Measurements from ENCODE around the gene TAC1. TPM values are rescaled to one million over a fixed set of nuclear protein-coding genes. Genes with fewer than 3 reads are reported as not detected.

TAC1 gene, protein sequence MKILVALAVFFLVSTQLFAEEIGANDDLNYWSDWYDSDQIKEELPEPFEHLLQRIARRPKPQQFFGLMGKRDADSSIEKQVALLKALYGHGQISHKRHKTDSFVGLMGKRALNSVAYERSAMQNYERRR
- not detected for total RNA-seq
- long read RNA-seq = 0 reads

DNA sequence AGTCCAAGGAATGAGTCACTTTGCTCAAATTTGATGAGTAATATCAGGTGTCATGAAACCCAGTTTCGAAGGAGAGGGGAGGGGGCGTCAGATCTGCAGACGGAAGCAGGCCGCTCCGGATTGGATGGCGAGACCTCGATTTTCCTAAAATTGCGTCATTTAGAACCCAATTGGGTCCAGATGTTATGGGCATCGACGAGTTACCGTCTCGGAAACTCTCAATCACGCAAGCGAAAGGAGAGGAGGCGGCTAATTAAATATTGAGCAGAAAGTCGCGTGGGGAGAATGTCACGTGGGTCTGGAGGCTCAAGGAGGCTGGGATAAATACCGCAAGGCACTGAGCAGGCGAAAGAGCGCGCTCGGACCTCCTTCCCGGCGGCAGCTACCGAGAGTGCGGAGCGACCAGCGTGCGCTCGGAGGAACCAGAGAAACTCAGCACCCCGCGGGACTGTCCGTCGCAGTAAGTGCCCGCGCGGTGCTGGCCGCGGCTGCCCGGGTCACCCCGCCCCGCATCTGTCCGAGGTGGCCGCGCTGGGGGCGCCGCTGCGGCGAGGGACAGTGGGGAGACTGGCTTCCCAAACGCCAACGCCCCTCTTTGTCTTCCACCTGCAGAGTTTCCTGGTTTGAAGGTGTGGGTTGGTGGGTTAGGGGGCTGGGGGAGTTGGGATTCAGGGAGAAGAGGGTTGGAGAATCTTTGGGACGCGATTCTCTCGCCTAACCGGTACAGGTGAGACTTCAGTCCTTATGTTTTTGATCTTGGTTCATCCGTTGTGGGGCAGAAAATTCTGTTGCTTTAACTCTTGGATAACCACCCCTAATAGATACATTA lies at the start of gene TAC1:
TAC1 (plus strand) TSS at position 351 of the 829 bp plus-strand sequence. CDS start 527 bp downstream, outside the sequence.
- ATAC-seq (no peak), DNase-seq (no peak)
- H3K4me1 ChIP-seq = no peaks in the 10 kb centered on the region
- intact Hi-C loops (cut with DNase I) = no loop called here
- no peaks in the 10 kb centered on the region for H3K36me3 ChIP-seq
- no peaks in the 10 kb centered on the region for H3K9me3 ChIP-seq
- TF ChIP-seq, protein P1, sequence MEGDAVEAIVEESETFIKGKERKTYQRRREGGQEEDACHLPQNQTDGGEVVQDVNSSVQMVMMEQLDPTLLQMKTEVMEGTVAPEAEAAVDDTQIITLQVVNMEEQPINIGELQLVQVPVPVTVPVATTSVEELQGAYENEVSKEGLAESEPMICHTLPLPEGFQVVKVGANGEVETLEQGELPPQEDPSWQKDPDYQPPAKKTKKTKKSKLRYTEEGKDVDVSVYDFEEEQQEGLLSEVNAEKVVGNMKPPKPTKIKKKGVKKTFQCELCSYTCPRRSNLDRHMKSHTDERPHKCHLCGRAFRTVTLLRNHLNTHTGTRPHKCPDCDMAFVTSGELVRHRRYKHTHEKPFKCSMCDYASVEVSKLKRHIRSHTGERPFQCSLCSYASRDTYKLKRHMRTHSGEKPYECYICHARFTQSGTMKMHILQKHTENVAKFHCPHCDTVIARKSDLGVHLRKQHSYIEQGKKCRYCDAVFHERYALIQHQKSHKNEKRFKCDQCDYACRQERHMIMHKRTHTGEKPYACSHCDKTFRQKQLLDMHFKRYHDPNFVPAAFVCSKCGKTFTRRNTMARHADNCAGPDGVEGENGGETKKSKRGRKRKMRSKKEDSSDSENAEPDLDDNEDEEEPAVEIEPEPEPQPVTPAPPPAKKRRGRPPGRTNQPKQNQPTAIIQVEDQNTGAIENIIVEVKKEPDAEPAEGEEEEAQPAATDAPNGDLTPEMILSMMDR (IDR thresholded peaks at IDR 0.05) = no peak
- no peak within 1 kb of the TSS for H3K4me3 ChIP-seq
- H3K27ac ChIP-seq = no peak within 1 kb of the TSS
- H3K27me3 ChIP-seq = peaks cover 62% of the 10 kb centered on the region

DNA sequence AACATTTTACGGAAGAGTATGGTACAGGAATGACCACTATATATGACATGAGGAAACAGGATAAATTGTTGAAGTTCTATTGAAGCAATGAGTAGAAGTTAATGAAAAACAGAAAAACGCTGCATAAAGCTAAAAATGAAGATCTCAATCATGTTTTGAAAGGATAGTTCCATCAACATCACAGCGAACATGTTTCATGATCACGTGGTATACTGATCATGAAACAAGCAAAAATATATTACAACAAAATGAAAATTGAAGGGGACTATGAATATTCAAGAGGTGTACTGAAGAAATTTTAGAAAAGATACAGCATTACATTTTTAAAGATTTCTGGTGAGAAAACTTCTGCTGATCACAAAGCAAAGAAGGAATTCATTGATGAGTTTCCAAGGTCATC lies 45.9 kb upstream of the TAC1 start:
- TF ChIP-seq, protein P1 (IDR thresholded peaks at IDR 0.05) = no peak
- DNase-seq (no peak), ATAC-seq (no peak)
- H3K9me3 ChIP-seq = no peaks in the 10 kb centered on the region
- intact Hi-C loops (cut with DNase I) = no loop called here
- H3K27me3 ChIP-seq = no peaks in the 10 kb centered on the region
- no peak overlapping the region for H3K27ac ChIP-seq
- no peak overlapping the region for H3K4me3 ChIP-seq
- H3K36me3 ChIP-seq = no peaks in the 10 kb centered on the region
- no peaks in the 10 kb centered on the region for H3K4me1 ChIP-seq

DNA sequence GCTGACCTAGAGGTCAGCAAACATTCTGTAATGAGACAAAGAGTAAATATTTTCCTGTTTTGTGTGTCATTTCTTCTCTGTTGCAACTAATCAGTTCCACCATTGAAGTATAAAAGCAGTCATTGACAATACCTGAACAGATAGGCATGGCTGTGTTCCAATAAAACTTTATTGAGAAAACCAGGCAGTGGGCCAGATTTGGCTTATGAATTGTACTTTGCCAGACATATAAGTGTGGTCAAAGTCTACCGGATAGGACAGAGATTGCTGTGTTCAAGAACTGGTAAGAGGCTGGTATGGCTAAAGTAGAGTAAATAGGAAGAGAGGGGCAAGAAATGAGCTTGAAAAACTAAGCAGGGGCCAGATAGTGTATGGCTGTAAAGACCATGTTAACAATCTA lies 38.3 kb upstream of the TAC1 start:
- H3K4me1 ChIP-seq = no peaks in the 10 kb centered on the region
- H3K4me3 ChIP-seq = no peak overlapping the region
- DNase-seq (no peak), ATAC-seq (no peak)
- TF ChIP-seq, protein P1 (IDR thresholded peaks at IDR 0.05) = no peak
- no peak overlapping the region for H3K27ac ChIP-seq
- no peaks in the 10 kb centered on the region for H3K36me3 ChIP-seq
- intact Hi-C loops (cut with DNase I) = no loop called here
- no peaks in the 10 kb centered on the region for H3K9me3 ChIP-seq
- no peaks in the 10 kb centered on the region for H3K27me3 ChIP-seq

DNA sequence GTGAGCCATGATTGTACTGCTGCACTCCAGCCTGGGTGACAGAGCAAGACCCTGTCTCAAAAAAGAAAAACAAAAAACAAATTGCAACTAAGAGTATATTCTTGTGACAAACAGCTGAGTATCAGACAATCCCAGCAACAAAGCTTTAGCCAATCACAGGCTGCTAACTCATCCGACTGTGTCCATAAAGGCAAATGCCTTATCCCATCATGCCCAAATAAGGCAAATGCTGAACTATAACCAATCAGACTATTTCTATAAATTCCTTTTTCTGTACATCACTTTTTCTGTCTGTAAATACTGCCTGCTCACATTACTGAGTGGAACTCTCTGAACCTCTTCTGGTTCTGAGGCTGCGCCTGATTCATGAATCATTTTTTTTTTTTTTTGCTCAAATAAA lies 37.5 kb upstream of the TAC1 start:
- no peak overlapping the region for H3K27ac ChIP-seq

DNA sequence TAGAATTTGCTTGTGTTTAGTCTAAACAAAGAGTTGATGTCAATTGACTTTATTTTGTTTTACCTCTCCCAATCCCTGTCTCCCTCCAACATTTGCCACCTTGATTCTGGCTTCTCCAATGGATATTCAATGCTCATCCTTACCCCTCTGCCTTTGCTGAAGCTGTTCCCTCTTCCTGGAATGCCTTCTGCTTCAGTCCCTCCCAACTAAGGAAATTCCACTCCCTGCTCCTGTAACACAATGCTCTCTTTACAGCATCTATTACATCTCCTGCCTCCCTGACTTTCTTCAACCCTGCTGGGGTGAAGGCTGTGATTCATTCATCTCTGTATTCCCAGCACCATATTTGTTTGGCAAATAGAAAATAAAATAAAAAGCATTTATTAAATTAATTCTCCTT lies 34.5 kb upstream of the TAC1 start:
- no peak for ATAC-seq
- DNase-seq = no peak
- intact Hi-C loops (cut with DNase I) = no loop called here
- Histone ChIP-seq H3K27ac (no peak overlapping the region), H3K27me3 (no peaks in the 10 kb centered on the region), H3K4me3 (no peak overlapping the region), H3K4me1 (no peaks in the 10 kb centered on the region), H3K36me3 (no peaks in the 10 kb centered on the region), H3K9me3 (no peaks in the 10 kb centered on the region)
- TF ChIP-seq, protein P1 (IDR thresholded peaks at IDR 0.05) = no peak

More for the DNA sequence above, 37.5 kb upstream of the TAC1 start:
- Histone ChIP-seq H3K27me3 (no peaks in the 10 kb centered on the region), H3K36me3 (no peaks in the 10 kb centered on the region), H3K4me3 (no peak overlapping the region), H3K9me3 (no peaks in the 10 kb centered on the region), H3K4me1 (no peaks in the 10 kb centered on the region)
- ATAC-seq (no peak), DNase-seq (no peak)
- intact Hi-C loops (cut with DNase I) = no loop called here
- TF ChIP-seq, protein P1 (IDR thresholded peaks at IDR 0.05) = no peak
